Fibroblast of lung (primary cell): ENCODE data around the gene ZAR1. TPM values are rescaled to one million over a fixed set of nuclear protein-coding genes. Genes with fewer than 3 reads are reported as not detected.
"Not testable (repeated sequence)": the region's sequence is repeated elsewhere in the genome, so short reads cannot be mapped to it uniquely, and the experiment has no call there.

Experiments
- DNase-seq, 2 donors: peaks; one replicate each; pipeline versions ENCODE4 v3.0.0 to v3.0.0-alpha.2; 2010; ENCODE audit warnings: low read depth in 2 of 2
- H2AFZ ChIP-seq: 2 replicates; pipeline ENCODE4 v1.5.1; 2012; ENCODE audit warnings: low read length, control low read depth, inconsistent platforms
- H3K27ac ChIP-seq: 2 replicates; pipeline ENCODE4 v1.5.1; 2011; ENCODE audit warnings: low read length, control low read depth; ENCODE audit not compliant: insufficient read depth
- H3K27me3 ChIP-seq: 2 replicates; pipeline ENCODE4 v1.5.1; 2011; ENCODE audit warnings: mild to moderate bottlenecking, low read length; ENCODE audit not compliant: control insufficient read depth, insufficient read depth
- H3K36me3 ChIP-seq: 2 replicates; pipeline ENCODE4 v1.5.1; 2011; ENCODE audit warnings: low read length; ENCODE audit not compliant: control insufficient read depth, insufficient read depth
- H3K4me1 ChIP-seq: 2 replicates; pipeline ENCODE4 v1.5.1; 2011; ENCODE audit warnings: low read length; ENCODE audit not compliant: control insufficient read depth, insufficient read depth; ENCODE audit errors: extremely low read depth
- H3K4me2 ChIP-seq: 2 replicates; pipeline ENCODE4 v1.5.1; 2011; ENCODE audit warnings: low read length, control low read depth; ENCODE audit not compliant: insufficient read depth; ENCODE audit errors: extremely low read depth
- H3K4me3 ChIP-seq, 4 experiments: fragments of 200-600 bp in 1 of 4; sonication (generic) in 1 of 4; replicated peaks in 1 of 4; 2 replicates each; pipeline ENCODE4 v1.5.1; 2011 to 2016; ENCODE audit warnings: low read length in 4 of 4, low read depth in 3 of 4, mild to moderate bottlenecking in 3 of 4, control low read depth in 2 of 4, inconsistent platforms in 1 of 4, mixed read lengths in 1 of 4; ENCODE audit not compliant: insufficient read depth in 1 of 4; ENCODE audit errors: control extremely low read depth in 1 of 4
- H3K79me2 ChIP-seq: 2 replicates; pipeline ENCODE4 v1.5.1; 2012; ENCODE audit warnings: mild to moderate bottlenecking, low read length, inconsistent platforms; ENCODE audit not compliant: control insufficient read depth, insufficient read depth
- H3K9ac ChIP-seq: 2 replicates; pipeline ENCODE4 v1.5.1; 2011; ENCODE audit warnings: mild to moderate bottlenecking, low read length, control low read depth; ENCODE audit not compliant: insufficient read depth
- H3K9me3 ChIP-seq: 2 replicates; pipeline ENCODE4 v1.5.1; 2012; ENCODE audit warnings: low read depth, low read length; ENCODE audit not compliant: control insufficient read depth, insufficient read depth
- H4K20me1 ChIP-seq: 2 replicates; pipeline ENCODE4 v1.5.1; 2011; ENCODE audit warnings: low read length; ENCODE audit not compliant: control insufficient read depth, insufficient read depth; ENCODE audit errors: extremely low read depth
- CTCF ChIP-seq, 2 donors: IDR thresholded peaks in 1 of 2; conservative IDR thresholded peaks in 1 of 2; 1 replicate in 1 of 2; 2 replicates in 1 of 2; pipeline ENCODE4 v1.5.1; 2011 to 2012; ENCODE audit warnings: low read length in 2 of 2, control low read depth in 1 of 2, inconsistent platforms in 1 of 2, low read depth in 1 of 2, mild to moderate bottlenecking in 1 of 2
- EZH2 ChIP-seq: IDR thresholded peaks from 2 replicates; pipeline ENCODE4 v1.5.1; 2012; ENCODE audit warnings: low read length, control low read depth, mild to moderate bottlenecking; ENCODE audit errors: missing control alignments
- polyA minus RNA-seq: library from RNA; depleted of rRNA, polyadenylated mRNA; stranded (reverse); fragments of >200 nt; gene quantifications from 2 replicates; pipeline ENCODE4 v1.2.3, GENCODE V29; 2011; ENCODE audit warnings: low replicate concordance
- polyA plus RNA-seq, 2 donors: library from polyadenylated mRNA; depleted of rRNA in 1 of 2; stranded (reverse) in 1 of 2; unstranded in 1 of 2; fragments of >200 nt; gene quantifications; 2 replicates each; pipeline ENCODE4 v1.2.1, GENCODE V29; 2011 to 2012; ENCODE audit warnings: missing spikeins in 1 of 2
- total RNA-seq: library from RNA; depleted of rRNA; stranded (reverse); fragments of >200 nt; gene quantifications from 2 replicates; pipeline ENCODE4 v1.2.1, GENCODE V29; 2014

The ZAR1 gene
- total RNA-seq, result not detected in 2 replicates
- not detected in 2 replicates for polyA plus RNA-seq
- polyA plus RNA-seq (2012), result not detected in 2 replicates
- not detected in 2 replicates for polyA minus RNA-seq

GRCh38 chr4:48490012-48490679 lies at the start of gene ZAR1:
Gene ZAR1, plus strand, starts transcription at chr4:48490252. Its CDS starts 40 bp downstream, at chr4:48490292.
- Histone ChIP-seq H3K9me3 (no peaks in the 10 kb centered on the region), H2AFZ (no peak within 1 kb of the TSS), H4K20me1 (no peaks in the 10 kb centered on the region), H3K4me2 (peak within 1 kb of the TSS; percentile 25), H3K27ac (no peak within 1 kb of the TSS), H3K9ac (no peak within 1 kb of the TSS), H3K27me3 (peaks cover 35% of the 10 kb centered on the region), H3K4me1 (no peaks in the 10 kb centered on the region), H3K4me3 (peak within 1 kb of the TSS in 1 of 4 experiments; percentile 20), H3K79me2 (no peaks in the 10 kb centered on the region), H3K36me3 (no peaks in the 10 kb centered on the region)
- DNase-seq, result no peak
- TF ChIP-seq CTCF (conservative IDR thresholded peaks at IDR 0.05 in 1 of 2, IDR thresholded peaks at IDR 0.05 in 1 of 2; ENCODE audit: low read depth in 1 of 2, low read length in 2 of 2) (no peak), EZH2 (peak; percentile 92)

- H3K36me3 ChIP-seq, H3K9ac ChIP-seq, H3K79me2 ChIP-seq, H3K27me3 ChIP-seq, H3K4me2 ChIP-seq, H3K4me3 ChIP-seq, H3K4me1 ChIP-seq, H3K9me3 ChIP-seq, DNase-seq, H4K20me1 ChIP-seq, H3K27ac ChIP-seq, H2AFZ ChIP-seq: not testable (repeated sequence)
These were observed 49.1 kb upstream of the ZAR1 start for GRCh38 chr4:48440914-48441313.

GRCh38 chr4:48445704-48446103 lies 44.3 kb upstream of the ZAR1 start:
- Histone ChIP-seq H3K27me3 (no peaks in the 10 kb centered on the region), H3K4me1 (no peaks in the 10 kb centered on the region), H3K9me3 (no peaks in the 10 kb centered on the region), H3K9ac (no peak overlapping the region), H4K20me1 (no peaks in the 10 kb centered on the region), H2AFZ (no peak overlapping the region), H3K36me3 (no peaks in the 10 kb centered on the region), H3K4me2 (no peak overlapping the region), H3K79me2 (no peaks in the 10 kb centered on the region), H3K27ac (no peak overlapping the region), H3K4me3 (no peak overlapping the region)
- TF ChIP-seq CTCF (conservative IDR thresholded peaks at IDR 0.05 in 1 of 2, IDR thresholded peaks at IDR 0.05 in 1 of 2; ENCODE audit: low read depth in 1 of 2, low read length in 2 of 2) (peak in 1 of 2 donors; percentile 49), EZH2 (no peak)
- DNase-seq, result peak in 1 of 2 donors; percentile 39
